Stimulated activated naive CD8-positive, alpha-beta T cell treated with anti-CD3 and anti-CD28 coated beads, Interleukin-15, amount 100 ng/mL, for 72 hours (primary cell): ENCODE measurements around the gene ADAMTS13.
"Not testable (repeated sequence)": the region's sequence is repeated elsewhere in the genome, so short reads cannot be mapped to it uniquely, and the experiment has no call there.

Experiments used
- ATAC-seq: fragments of 150-1000 bp; cut with Tn5 transposase; 2 replicates; pipeline ENCODE4 v1.10.0; 2021; ENCODE audit warnings: mild to moderate bottlenecking, moderate library complexity
- DNase-seq, 2 donors: peaks; one replicate each; pipeline ENCODE4 v3.0.0; 2021 to 2022
- H3K27ac Mint-ChIP-seq, 2 donors: one replicate each; pipeline ENCODE4 v1.8.0; 2022; ENCODE audit warnings: mild to moderate bottlenecking in 2 of 2, mixed read lengths in 2 of 2, moderate library complexity in 2 of 2
- H3K27me3 Mint-ChIP-seq: one replicate; pipeline ENCODE4 v1.8.0; 2022; ENCODE audit warnings: mixed read lengths
- H3K4me1 Mint-ChIP-seq: one replicate; pipeline ENCODE4 v1.8.0; 2022; ENCODE audit warnings: mild to moderate bottlenecking, mixed read lengths
- H3K4me3 Mint-ChIP-seq, 2 donors: one replicate each; pipeline ENCODE4 v1.8.0; 2022; ENCODE audit warnings: mild to moderate bottlenecking in 2 of 2, mixed read lengths in 2 of 2, moderate library complexity in 1 of 2
- H3K9me3 Mint-ChIP-seq, 2 donors: one replicate each; pipeline ENCODE4 v1.8.0; 2022; ENCODE audit warnings: mixed read lengths in 2 of 2

The ADAMTS13 gene

DNA sequence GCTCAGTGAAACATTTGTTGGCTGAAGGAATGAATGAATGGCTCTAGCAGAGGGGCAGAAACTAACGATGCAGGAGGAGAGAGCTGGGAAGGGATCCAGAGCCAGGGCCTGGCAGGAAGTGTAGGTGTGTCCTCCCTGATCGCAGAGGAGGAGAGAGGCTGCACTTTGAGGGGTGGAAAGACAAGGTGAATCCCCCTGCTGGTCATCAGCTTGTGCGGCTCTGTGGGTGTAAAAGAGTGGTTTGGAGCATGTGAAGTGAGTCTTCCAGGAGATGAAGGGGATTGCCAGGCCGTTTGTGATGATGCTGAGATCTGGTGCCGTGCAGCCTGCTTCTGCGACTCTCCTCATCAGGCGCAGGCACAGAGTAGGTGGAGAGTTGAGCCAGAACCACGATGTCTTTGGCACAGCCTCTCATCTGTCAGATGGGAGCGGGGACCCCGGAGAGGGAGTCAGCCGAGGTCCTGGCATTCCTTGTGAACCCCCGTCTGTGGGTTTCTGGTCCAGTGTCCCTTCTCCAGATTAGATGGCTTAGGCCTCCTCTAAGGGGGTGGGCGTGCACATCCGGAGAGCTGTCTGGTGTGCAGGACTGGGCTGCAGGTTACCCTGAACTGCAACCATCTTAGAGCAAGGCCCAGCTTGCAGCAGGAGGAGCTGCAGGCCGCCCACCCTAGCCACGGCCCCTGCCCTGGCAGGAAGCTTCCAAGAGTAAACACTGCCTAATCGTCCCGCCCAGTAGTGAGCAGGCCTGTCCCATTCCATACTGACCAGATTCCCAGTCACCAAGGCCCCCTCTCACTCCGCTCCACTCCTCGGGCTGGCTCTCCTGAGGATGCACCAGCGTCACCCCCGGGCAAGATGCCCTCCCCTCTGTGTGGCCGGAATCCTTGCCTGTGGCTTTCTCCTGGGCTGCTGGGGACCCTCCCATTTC, at the start of gene ADAMTS13:
Gene ADAMTS13, plus strand, starts transcription at position 753 of the 928 bp plus-strand sequence. Its CDS starts 77 bp downstream, at position 830.
- peaks cover 30% of the 10 kb centered on the region for H3K27me3 Mint-ChIP-seq
- H3K27ac Mint-ChIP-seq, result peak within 1 kb of the TSS in 1 of 2 donors; percentile 71
- no peaks in the 10 kb centered on the region for H3K9me3 Mint-ChIP-seq
- H3K4me1 Mint-ChIP-seq, result peaks cover 48% of the 10 kb centered on the region
- peak within 1 kb of the TSS; percentile 55 to 58 for H3K4me3 Mint-ChIP-seq
- peak; percentile 70 to 84 for DNase-seq
- peak; percentile 77 for ATAC-seq

DNA sequence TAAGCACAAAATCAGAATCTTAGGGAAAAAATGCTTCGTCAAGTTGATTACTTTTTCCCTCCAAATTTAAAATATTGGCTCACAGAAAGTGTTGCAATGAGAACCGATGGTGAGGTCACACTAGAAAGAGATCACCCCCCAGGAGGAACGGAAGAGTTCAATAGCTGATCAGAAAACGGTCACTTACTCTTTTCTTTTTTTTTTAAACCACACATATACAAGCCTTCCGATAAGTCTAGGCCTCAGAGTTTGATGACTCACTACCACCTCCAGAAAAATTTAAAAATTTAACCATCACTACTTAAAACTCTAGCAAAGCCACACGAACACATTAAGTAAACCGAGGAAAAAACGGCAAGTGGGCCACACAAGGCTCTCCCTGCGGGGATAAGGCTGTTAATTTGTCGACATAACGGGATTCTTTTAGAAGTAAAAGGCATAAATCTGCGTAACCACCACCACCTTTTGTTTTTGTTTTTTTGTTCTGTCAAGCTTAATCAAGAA, 47.5 kb upstream of the ADAMTS13 start:
- H3K9me3 Mint-ChIP-seq, result no peaks in the 10 kb centered on the region
- ATAC-seq, result peak; percentile 23
- H3K27ac Mint-ChIP-seq, result peak overlapping the region; percentile 96 to 99
- H3K4me1 Mint-ChIP-seq, result peaks cover 60% of the 10 kb centered on the region
- DNase-seq, result peak in 1 of 2 donors; percentile 48
- H3K4me3 Mint-ChIP-seq, result peak overlapping the region; percentile 97 to 99
- H3K27me3 Mint-ChIP-seq, result no peaks in the 10 kb centered on the region

DNA sequence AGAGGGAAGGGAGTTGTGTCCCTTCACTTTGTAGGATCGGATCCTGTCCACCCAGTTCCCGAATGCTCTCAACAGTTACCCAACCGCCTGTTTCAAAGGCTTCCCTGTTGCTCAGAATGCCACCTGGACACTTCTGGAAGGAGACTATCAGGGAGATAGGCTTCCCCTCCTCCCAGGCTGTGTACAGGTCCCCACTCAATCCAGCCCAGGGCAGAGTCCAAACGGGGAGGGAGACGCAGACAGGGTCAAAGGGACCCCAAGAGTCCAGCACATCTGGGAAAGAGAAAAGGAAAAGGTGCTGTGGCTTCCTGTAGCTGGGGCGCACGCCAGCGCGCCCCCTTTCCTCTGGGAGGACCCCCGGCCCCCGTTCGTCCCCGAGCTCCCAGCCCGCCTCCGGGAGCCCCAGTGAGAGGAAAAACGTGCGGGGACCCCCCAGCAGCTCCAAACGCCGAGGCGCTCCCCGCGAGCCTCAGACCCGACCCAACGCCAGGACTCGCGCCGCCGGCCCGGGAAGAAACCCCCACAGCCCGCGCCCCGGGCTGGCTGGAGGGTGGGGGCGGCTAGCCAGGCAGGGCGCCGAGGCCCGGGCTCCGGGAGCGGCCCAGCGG, 46.9 kb upstream of the ADAMTS13 start:
- peak overlapping the region; percentile 97 to 99 for H3K4me3 Mint-ChIP-seq

DNA sequence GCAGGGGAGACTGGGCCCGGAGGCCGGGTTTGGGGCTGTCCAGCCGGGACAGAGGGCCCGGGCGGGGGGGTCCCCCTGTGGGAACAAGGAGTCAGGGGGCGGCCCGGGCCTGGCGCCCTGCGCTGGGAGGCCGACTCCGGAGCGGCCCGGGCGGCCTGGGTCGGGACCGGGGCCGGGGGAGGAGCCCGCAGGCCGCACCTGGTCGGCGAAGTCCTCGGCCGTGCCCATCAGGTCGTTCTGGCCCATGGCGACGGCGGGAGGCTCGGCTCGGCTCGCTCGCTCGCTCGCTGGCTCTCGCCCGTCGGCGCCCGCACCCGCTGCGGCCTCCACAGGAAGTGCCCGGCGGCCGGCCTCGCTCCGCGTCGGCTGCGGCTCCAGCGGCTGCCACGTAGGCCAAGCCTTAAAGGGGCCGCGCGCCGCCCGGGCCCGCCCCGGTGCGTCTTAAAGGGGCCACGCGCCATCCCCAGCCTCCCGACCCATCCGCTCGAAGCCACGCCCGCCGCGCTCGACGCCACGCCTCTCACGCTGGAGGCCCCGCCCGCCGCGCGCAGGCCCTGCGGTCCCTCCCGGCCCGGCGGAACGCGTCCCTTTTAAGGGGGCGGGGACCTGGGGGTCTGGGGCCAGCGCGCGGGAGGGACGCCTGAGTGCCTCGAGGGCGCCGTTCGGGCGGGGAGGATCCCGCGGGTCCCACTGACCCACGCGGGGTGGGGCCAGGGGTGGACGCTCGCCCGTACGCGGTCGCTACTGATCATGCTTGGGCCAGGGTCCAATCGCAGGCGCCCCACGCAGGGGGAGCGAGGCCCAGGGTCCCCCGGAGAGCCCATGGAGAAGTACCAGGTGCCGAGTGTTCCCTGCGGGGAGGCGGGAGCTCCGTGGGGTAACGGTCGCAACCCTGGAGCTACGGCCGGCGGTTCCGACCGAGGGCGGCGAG, 46.2 kb upstream of the ADAMTS13 start, which contains the start of the genes STKLD1 and SURF4:
Gene STKLD1, plus strand, starts transcription at position 643 of the 931 bp plus-strand sequence. Its CDS starts 108 bp downstream, at position 751.
Gene SURF4, minus strand, starts transcription at position 337 of the 931 bp plus-strand sequence. Its CDS starts 91 bp downstream, at position 246.
- peak within 1 kb of the TSS; percentile 96 to 99 for H3K27ac Mint-ChIP-seq
- ATAC-seq (peak; percentile 75), DNase-seq (peak; percentile 96 to 98)
- peak within 1 kb of the TSS; percentile 97 to 99 for H3K4me3 Mint-ChIP-seq
- H3K4me1 Mint-ChIP-seq, result peaks cover 47% of the 10 kb centered on the region
- H3K27me3 Mint-ChIP-seq, result no peaks in the 10 kb centered on the region
- no peaks in the 10 kb centered on the region for H3K9me3 Mint-ChIP-seq

More for the DNA sequence above, 46.9 kb upstream of the ADAMTS13 start:
- H3K27ac Mint-ChIP-seq, result peak overlapping the region; percentile 96 to 99
- H3K27me3 Mint-ChIP-seq, result no peaks in the 10 kb centered on the region
- no peaks in the 10 kb centered on the region for H3K9me3 Mint-ChIP-seq
- ATAC-seq, result peak; percentile 0
- peaks cover 54% of the 10 kb centered on the region for H3K4me1 Mint-ChIP-seq
- DNase-seq, result peak; percentile 52

DNA sequence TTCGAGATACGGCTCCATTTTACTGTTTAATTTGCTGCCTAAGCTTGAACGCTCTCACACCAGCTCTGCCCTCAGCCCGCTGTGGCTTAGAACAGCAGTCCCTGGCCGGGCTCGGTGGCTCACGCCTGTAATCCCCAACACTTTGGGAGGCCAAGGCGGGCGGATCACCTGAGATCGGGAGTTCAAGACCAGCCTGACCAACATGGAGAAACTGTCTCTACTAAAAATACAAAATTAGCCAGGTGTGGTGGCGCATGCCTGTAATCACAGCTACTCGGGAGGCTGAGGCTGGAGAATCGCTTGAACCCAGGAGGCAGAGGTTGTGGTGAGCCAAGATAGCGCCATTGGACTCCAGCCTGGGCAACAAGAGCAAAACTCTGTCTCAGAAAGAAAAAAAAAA, 44.9 kb upstream of the ADAMTS13 start:
- ATAC-seq, H3K27ac Mint-ChIP-seq, H3K27me3 Mint-ChIP-seq, H3K9me3 Mint-ChIP-seq, DNase-seq: not testable (repeated sequence)
- Mint-ChIP-seq H3K4me3 (peak overlapping the region; percentile 39 to 64), H3K4me1 (peaks cover 34% of the 10 kb centered on the region)

DNA sequence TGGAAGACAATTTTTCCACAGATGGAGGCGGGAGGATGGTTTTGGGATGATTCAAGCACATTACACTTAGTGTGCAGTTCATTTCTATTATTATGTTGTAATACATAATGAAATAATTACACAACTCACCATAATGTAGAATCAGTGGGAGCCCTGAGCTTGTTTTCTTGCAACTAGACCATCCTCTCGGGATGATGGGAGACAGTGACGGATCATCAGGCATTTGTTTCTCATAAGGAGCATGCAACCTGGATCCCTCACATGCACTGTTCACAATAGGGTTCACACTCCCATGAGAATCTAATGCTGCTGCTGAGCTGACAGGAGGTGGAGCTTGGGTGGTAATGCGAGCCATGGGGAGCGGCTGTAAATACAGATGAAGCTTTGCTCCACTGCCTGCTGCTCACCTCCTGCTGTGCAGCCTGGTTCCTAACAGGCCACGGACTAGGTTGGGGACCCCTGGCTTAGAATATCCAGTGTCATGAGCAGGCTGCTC, 44.4 kb upstream of the ADAMTS13 start:
- ATAC-seq (no peak), DNase-seq (no peak)
- peaks cover 29% of the 10 kb centered on the region for H3K4me1 Mint-ChIP-seq
- H3K4me3 Mint-ChIP-seq, result no peak overlapping the region
- H3K27ac Mint-ChIP-seq, result no peak overlapping the region
- H3K9me3 Mint-ChIP-seq, result no peaks in the 10 kb centered on the region
- H3K27me3 Mint-ChIP-seq, result no peaks in the 10 kb centered on the region

DNA sequence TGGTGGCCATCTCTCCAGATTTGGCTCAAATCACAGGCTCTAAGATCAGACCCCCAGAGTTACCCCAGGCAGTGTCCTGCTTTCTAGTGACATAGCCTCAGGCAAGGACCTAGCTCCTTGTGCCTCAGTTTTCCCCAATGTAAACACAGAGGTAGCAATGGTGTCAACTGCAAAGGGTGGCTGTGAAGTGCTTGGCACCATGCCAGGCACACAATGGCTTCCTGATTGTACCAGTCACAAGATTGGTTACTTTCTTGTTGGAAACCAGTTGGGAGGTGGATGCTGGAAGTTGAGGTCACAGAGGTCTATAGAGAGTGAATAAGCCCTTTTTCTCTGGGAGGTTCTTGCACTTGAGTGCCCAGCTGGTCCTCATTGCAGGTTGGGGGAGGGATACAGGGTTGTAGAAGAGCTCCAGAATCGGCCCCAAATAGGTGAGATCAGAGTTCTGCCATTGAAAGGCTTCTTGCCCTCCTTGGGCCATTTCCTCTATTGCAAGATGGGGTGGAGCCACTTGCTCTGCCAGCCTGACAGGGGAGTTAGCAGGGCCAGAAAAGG, 43.7 kb upstream of the ADAMTS13 start:
- no peak overlapping the region for H3K4me3 Mint-ChIP-seq

DNA sequence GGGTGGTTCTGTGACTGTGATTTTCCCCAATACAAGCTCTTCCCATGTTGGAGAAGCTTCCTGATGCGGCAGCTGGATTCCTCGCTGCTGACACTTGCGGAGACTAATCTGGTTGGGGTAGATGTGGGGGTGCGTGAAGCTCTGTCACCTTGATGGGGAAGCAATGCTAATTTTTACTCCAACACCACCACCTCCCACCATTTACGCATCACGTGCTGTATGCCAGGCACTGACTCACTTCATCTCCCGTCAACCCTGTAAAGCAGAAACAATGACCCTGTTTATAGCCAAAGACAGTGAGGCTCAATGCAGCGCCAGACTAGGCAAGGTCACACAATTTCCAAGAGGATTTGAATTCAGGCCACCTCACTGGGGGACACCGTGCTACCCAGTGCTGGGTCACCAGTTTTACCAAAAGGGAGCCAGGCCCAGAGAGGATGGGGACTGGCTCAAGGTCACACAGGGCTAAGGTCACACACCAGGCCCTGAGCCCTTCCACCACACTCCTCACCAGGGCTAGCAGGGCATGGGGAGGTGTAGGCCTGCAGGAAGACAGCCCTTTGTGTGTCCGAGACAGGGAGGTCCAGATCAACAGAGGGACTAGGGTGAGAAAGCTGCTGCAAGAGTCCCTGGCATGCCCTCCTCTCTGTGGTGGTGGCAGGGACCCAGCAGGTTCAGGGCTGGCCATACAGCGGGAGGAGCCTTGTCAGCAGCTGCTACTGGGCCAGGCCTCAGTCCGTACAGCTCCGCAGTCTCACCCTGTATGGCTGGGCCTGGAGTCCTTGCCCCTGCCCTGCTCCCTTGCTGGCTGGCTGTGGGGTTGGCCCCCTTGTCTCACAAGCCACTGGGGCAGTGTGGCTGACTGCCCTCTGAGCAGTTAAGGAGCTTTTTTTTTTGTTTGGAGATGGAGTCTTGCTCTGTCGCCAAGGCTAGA, 42.7 kb upstream of the ADAMTS13 start:
- Mint-ChIP-seq H3K4me3 (no peak overlapping the region), H3K4me1 (peaks cover 13% of the 10 kb centered on the region), H3K27ac (no peak overlapping the region), H3K27me3 (no peaks in the 10 kb centered on the region), H3K9me3 (no peaks in the 10 kb centered on the region)
- DNase-seq (no peak), ATAC-seq (no peak)

More for the DNA sequence above, 43.7 kb upstream of the ADAMTS13 start:
- peaks cover 22% of the 10 kb centered on the region for H3K4me1 Mint-ChIP-seq
- ATAC-seq, result no peak
- DNase-seq, result no peak
- no peak overlapping the region for H3K27ac Mint-ChIP-seq
- H3K9me3 Mint-ChIP-seq, result no peaks in the 10 kb centered on the region
- H3K27me3 Mint-ChIP-seq, result no peaks in the 10 kb centered on the region

DNA sequence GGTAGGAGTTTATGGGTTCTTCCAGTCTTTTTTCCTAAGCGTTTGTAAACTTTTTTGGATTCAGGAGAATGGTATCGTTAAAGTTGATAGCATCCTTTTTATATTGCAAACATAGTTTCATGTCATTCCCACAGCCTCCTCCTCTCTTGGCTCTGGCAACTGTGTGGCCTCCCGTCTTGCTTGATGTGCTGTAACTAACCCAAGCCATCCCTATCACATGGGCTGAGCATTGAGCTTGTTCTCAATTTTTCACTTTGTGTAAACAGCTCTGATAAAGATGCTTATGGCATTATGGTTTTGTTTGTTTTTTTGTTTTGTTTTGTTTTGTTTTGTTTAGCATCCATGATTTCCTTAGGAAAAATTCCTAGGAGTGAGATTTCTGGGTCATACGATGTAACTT, 41.4 kb upstream of the ADAMTS13 start:
- no peak for ATAC-seq
- Mint-ChIP-seq H3K27me3 (no peaks in the 10 kb centered on the region), H3K9me3 (no peaks in the 10 kb centered on the region), H3K27ac (no peak overlapping the region), H3K4me1 (peaks cover 13% of the 10 kb centered on the region), H3K4me3 (no peak overlapping the region)
- DNase-seq, result no peak

DNA sequence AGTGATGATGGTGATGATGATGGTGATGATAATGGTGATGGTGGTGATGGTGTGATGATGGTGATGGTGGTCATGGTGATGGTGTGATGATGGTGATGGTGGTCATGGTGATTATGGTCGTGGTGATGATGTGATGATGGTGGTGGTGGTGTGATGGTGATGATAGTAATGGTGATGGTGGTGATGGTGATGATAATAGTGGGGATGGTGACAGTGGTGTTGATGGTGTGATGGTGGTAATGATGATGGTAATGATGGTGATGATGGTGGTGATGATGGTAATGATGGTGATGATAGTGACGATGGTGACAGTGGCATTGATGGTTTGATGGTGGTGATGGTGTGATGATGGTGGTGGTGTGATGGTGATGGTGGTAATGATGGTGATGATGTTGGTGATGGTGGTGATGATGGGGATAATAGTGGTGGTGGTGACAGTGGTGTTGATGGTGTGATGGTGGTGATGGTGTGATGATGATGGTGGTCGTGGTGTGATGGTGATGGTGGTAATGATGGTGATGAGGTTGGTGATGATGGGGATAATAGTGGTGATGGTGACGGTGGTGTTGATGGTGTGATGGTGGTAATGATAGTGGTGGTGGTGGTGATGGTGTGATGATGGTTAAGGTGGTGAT, 39.5 kb upstream of the ADAMTS13 start:
- peaks cover 4% of the 10 kb centered on the region for H3K4me1 Mint-ChIP-seq
- H3K9me3 Mint-ChIP-seq, result no peaks in the 10 kb centered on the region
- DNase-seq, result no peak
- no peak overlapping the region for H3K4me3 Mint-ChIP-seq
- ATAC-seq, result no peak
- no peaks in the 10 kb centered on the region for H3K27me3 Mint-ChIP-seq
- H3K27ac Mint-ChIP-seq, result no peak overlapping the region

DNA sequence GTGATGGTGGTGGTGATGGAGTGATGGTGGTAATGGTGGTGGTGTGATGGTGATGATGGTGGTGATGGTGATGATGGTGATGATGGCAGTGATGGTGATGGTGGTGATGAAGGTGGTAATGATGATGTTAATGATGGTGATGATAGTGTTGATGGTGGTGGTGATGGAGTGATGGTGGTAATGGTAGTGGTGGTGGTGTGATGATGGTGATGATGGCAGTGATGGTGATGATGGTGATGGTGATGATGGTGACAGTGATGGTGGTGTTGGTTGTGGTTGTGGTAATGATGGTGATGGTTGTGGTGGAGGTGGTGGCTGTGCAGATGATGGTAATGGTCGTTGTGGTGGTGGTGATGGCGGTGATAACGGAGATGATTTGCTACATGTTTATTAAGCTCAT, 38.7 kb upstream of the ADAMTS13 start:
- Mint-ChIP-seq H3K4me3 (no peak overlapping the region), H3K27ac (no peak overlapping the region), H3K27me3 (no peaks in the 10 kb centered on the region), H3K9me3 (no peaks in the 10 kb centered on the region), H3K4me1 (peaks cover 2% of the 10 kb centered on the region)
- ATAC-seq, result no peak
- DNase-seq, result no peak

DNA sequence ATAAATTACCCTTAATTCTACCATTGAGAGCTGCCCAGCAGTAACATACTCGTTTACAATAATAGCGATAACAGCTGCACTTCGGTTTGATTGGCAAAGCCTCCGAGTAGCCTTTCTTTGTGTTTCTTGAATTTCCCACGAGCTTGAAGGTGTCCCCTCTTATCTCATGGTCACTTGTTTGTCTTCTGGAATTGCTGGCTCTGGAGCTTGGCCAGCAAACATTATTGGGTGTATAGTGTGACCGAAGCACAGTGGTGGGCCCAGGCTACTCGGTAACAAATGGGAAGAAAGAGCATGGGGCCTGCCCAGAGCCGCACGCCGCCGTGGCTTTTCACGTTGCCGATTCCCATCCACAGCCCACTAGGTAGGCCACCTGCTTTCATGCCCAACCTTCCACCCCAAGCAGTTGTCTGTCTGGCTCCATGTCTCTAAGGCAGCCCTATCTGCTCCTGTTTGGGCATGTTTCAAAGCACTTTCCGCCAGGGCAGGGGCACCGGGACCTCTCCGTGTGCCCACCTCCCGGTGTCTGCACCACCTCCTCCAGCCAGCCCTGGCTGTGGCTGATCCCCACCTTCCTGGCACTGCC, 37.3 kb upstream of the ADAMTS13 start:
- DNase-seq, result no peak
- H3K4me3 Mint-ChIP-seq, result no peak overlapping the region
- peaks cover 6% of the 10 kb centered on the region for H3K27me3 Mint-ChIP-seq
- no peak for ATAC-seq
- no peaks in the 10 kb centered on the region for H3K4me1 Mint-ChIP-seq
- H3K27ac Mint-ChIP-seq, result no peak overlapping the region
- no peaks in the 10 kb centered on the region for H3K9me3 Mint-ChIP-seq

DNA sequence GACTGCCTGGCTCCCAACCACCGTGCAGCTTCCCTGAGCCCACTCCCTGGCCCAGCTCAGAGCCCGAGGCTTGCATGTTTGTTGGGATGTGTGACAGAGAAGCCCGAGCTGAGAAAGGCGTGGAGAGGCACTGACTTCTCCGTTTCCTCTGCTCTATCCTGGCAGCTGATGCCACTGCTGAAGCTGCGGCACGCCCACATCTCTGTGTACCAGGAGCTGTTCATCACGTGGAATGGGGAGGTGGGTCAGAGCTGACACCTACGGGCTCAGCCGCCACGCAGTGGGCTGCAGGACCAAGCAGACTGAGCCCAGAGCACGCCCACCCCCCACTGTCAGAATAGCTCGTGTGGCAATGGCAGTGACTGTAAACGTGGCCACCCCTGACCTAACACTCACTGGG, 36.7 kb upstream of the ADAMTS13 start:
- ATAC-seq (no peak), DNase-seq (no peak)
- Mint-ChIP-seq H3K4me1 (no peaks in the 10 kb centered on the region), H3K27ac (no peak overlapping the region), H3K4me3 (no peak overlapping the region), H3K27me3 (peaks cover 13% of the 10 kb centered on the region), H3K9me3 (no peaks in the 10 kb centered on the region)
